Right renal cortex interstitium (tissue), 3 donors: ENCODE data around the gene TMEM245. TPM values are rescaled to one million over a fixed set of nuclear protein-coding genes. Genes with fewer than 3 reads are reported as not detected.
"Not testable (repeated sequence)": the region's sequence is repeated elsewhere in the genome, so short reads cannot be mapped to it uniquely, and the experiment has no call there.

ENCODE experiments used
- DNase-seq, 3 donors: peaks; one replicate each; pipeline ENCODE4 v3.0.0-alpha.2; 2013; ENCODE audit warnings: low read depth in 3 of 3, low spot score in 2 of 3
- polyA plus RNA-seq, 3 donors: library from polyadenylated mRNA; unstranded; fragments of 120-200 nt; gene quantifications; one replicate each; pipeline ENCODE4 v1.2.1, GENCODE V29; 2013; ENCODE audit not compliant: insufficient read length in 3 of 3

TMEM245 gene
- polyA plus RNA-seq, 3 donors: 65.9 to 70.3 (median 69.0) TPM

- DNase-seq: no peak
Measured at GRCh38 chr9:109134167-109134578, 14.4 kb upstream of the TMEM245 start.

GRCh38 chr9:109133533-109133932, 13.8 kb upstream of the TMEM245 start:
- DNase-seq: no peak

GRCh38 chr9:109132567-109133021, 12.8 kb upstream of the TMEM245 start:
- no peak for DNase-seq

GRCh38 chr9:109129470-109130197, 9.9 kb upstream of the TMEM245 start:
- no peak for DNase-seq

GRCh38 chr9:109126671-109127070, 6.9 kb upstream of the TMEM245 start:
- DNase-seq: not testable (repeated sequence)

GRCh38 chr9:109124121-109124520, 4.4 kb upstream of the TMEM245 start:
- no peak for DNase-seq

GRCh38 chr9:109122726-109123621, 3.2 kb upstream of the TMEM245 start:
- DNase-seq: no peak

GRCh38 chr9:109121232-109121796, 1.6 kb upstream of the TMEM245 start:
- no peak for DNase-seq

- no peak for DNase-seq
Measured at GRCh38 chr9:109120204-109120789, 550 bp upstream of the TMEM245 start.

GRCh38 chr9:109118808-109119438, 824 bp downstream of the TMEM245 start:
- no peak for DNase-seq

GRCh38 chr9:109117856-109118807, 1.6 kb downstream of the TMEM245 start:
- no peak for DNase-seq

- DNase-seq: no peak
Measured at GRCh38 chr9:109115931-109116526, 3.7 kb downstream of the TMEM245 start.

- DNase-seq: no peak
Measured at GRCh38 chr9:109114670-109115069, 5.1 kb downstream of the TMEM245 start.

GRCh38 chr9:109113892-109114609, 5.7 kb downstream of the TMEM245 start:
- DNase-seq: no peak

- no peak for DNase-seq
Measured at GRCh38 chr9:109113254-109113653, 6.5 kb downstream of the TMEM245 start.

- no peak for DNase-seq
Measured at GRCh38 chr9:109110329-109111021, 9.3 kb downstream of the TMEM245 start.

GRCh38 chr9:109109967-109110328, 9.8 kb downstream of the TMEM245 start:
- no peak for DNase-seq

- DNase-seq: no peak
Measured at GRCh38 chr9:109108318-109108717, 11.4 kb downstream of the TMEM245 start.
